Measurements from ENCODE around the gene ILDR2. TPM values are rescaled to one million over a fixed set of nuclear protein-coding genes. Genes with fewer than 3 reads are reported as not detected.
A peak's percentile ranks its signal among the peaks of the same experiment; 100 is the strongest.

The ILDR2 gene
- total and polyA plus RNA-seq, 3 donors from 2014 or later, result 36.8 to 217 (median 172) TPM

- Histone ChIP-seq H3K27me3 (no peaks in the 10 kb centered on the region), H3K4me1 (no peaks in the 10 kb centered on the region), H3K36me3 (ENCODE audit: low read depth, missing control alignments) (no peaks in the 10 kb centered on the region), H3K4me3 (no peak overlapping the region), H3K9me3 (no peaks in the 10 kb centered on the region), H3K27ac (peak overlapping the region in 1 of 2 donors; percentile 6)
- WGBS, 2 donors, result 80 to 82% methylated on average over 5 of the region's 5 CpGs
- TF ChIP-seq POLR2A (IDR thresholded peaks at IDR 0.05) (no peak), CTCF (IDR thresholded peaks at IDR 0.05) (no peak)
- intact Hi-C loops (cut with DNase I; ENCODE audit: low total_unique reads), result no loop called here
- DNase-seq, result no peak
These were observed 6.2 kb downstream of the ILDR2 start for GRCh38 chr1:166969074-166969677.

- Histone ChIP-seq H3K4me1 (peaks cover 4% of the 10 kb centered on the region), H3K9me3 (no peaks in the 10 kb centered on the region), H3K27me3 (no peaks in the 10 kb centered on the region), H3K4me3 (no peak overlapping the region), H3K27ac (no peak overlapping the region), H3K36me3 (ENCODE audit: low read depth, missing control alignments) (no peaks in the 10 kb centered on the region)
- no peak for TF ChIP-seq CTCF (IDR thresholded peaks at IDR 0.05)
- TF ChIP-seq POLR2A (IDR thresholded peaks at IDR 0.05), result no peak
- DNase-seq, result no peak
- intact Hi-C loops (cut with DNase I; ENCODE audit: low total_unique reads), result no loop called here
- WGBS, 2 donors, result 87 to 92% methylated on average over 1 of the region's 1 CpG
These were observed 14.4 kb downstream of the ILDR2 start for GRCh38 chr1:166960858-166961474.

GRCh38 chr1:166956872-166957271 is 18.5 kb downstream of the ILDR2 start:
- no peaks in the 10 kb centered on the region for H3K9me3 ChIP-seq
- intact Hi-C loops (cut with DNase I; ENCODE audit: low total_unique reads), result no loop called here
- WGBS, 2 donors, result 88 to 100% methylated on average over 2 of the region's 2 CpGs

GRCh38 chr1:166956057-166956850 is 19.1 kb downstream of the ILDR2 start:
- H3K36me3 ChIP-seq (ENCODE audit: low read depth, missing control alignments), result no peaks in the 10 kb centered on the region
- no peak for DNase-seq
- intact Hi-C loops (cut with DNase I; ENCODE audit: low total_unique reads), result no loop called here
- H3K4me1 ChIP-seq, result peaks cover 4% of the 10 kb centered on the region
- TF ChIP-seq CTCF (IDR thresholded peaks at IDR 0.05) (no peak), POLR2A (IDR thresholded peaks at IDR 0.05) (no peak)
- no peak overlapping the region for H3K27ac ChIP-seq
- no peak overlapping the region for H3K4me3 ChIP-seq
- no peaks in the 10 kb centered on the region for H3K27me3 ChIP-seq
- WGBS, 2 donors, result 83 to 90% methylated on average over 2 of the region's 2 CpGs
- H3K9me3 ChIP-seq, result no peaks in the 10 kb centered on the region

More at GRCh38 chr1:166956872-166957271, 18.5 kb downstream of the ILDR2 start:
- peaks cover 4% of the 10 kb centered on the region for H3K4me1 ChIP-seq
- H3K27me3 ChIP-seq, result no peaks in the 10 kb centered on the region
- no peak for DNase-seq
- no peak overlapping the region for H3K27ac ChIP-seq
- no peak overlapping the region for H3K4me3 ChIP-seq
- no peaks in the 10 kb centered on the region for H3K36me3 ChIP-seq (ENCODE audit: low read depth, missing control alignments)
- TF ChIP-seq CTCF (IDR thresholded peaks at IDR 0.05), result no peak
- TF ChIP-seq POLR2A (IDR thresholded peaks at IDR 0.05), result no peak
